Transverse colon (tissue), 4 donors: ENCODE results near the gene HIPK4.

Experiments
- CTCF ChIP-seq, 5 experiments: fragments of 200-600 bp in 3 of 5; fragments of 450-650 bp in 2 of 5; sonication (generic) in 3 of 5; IDR thresholded peaks; 1 replicate in 2 of 5; 2 replicates in 3 of 5; pipeline ENCODE4 v1.5.1; 2016 to 2017; ENCODE audit warnings: antibody characterized with exemption in 5 of 5, inconsistent platforms in 3 of 5, mild to moderate bottlenecking in 2 of 5, moderate library complexity in 1 of 5
- POLR2A ChIP-seq: fragments of 450-650 bp; IDR thresholded peaks from one replicate; pipeline ENCODE4 v1.6.1; 2016; ENCODE audit warnings: antibody characterized with exemption, mild to moderate bottlenecking, moderate library complexity
- POLR2AphosphoS5 ChIP-seq, 3 donors: sonication (generic); formaldehyde crosslinking; IDR thresholded peaks; one replicate each; pipeline ENCODE4 v1.6.1; 2016; ENCODE audit warnings: antibody characterized with exemption in 3 of 3

GRCh38 chr19:40336601-40336900 is 53.4 kb downstream of the HIPK4 start:
- TF ChIP-seq CTCF (IDR thresholded peaks at IDR 0.05) (no peak), POLR2AphosphoS5 (IDR thresholded peaks at IDR 0.05) (no peak), POLR2A (no peak)
